ENCODE results near the gene PRDM12.

PRDM12 gene

DNA sequence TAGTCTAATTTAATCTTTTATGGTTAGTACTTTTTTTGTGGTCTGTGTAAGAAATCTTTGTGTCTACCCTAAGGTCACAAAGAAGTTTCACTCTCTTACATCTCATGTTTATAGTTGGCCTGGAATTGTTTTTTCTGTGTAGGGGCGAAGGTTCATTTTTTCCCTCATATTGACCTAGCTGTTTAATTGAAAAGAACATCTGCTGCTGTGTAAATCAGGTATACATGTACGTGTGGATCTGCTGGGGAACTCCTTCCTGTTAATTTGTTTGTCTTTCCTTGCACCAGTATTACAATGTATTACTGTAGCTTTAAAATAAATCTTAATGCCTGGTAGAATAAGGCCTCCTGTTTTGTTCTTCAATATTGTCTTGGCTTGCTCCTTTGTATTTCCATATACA, 67.0 kb downstream of the PRDM12 start:
- DNase-seq, result no peak

DNA sequence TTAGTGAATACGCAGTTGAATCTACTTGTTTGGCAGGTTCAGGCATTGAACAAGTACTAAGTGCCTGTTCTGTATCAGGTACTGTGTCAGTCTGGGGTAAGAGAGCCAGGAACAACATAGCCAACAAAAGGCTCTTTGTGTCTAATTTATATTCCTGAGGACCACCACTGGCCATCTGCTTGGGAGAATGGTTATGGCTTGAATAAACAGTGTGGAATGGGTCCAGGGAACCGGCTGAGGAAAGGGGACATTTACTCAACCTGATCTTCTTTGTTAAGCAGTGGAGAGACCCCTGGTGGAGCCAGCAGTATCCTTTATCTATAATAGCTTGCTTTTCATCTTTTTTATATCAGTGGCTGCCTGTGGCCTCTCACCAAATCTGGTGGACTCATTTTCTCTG, 67.7 kb downstream of the PRDM12 start:
- DNase-seq, result no peak
